ENCODE data around the gene CHST13. TPM values are rescaled to one million over a fixed set of nuclear protein-coding genes. Genes with fewer than 3 reads are reported as not detected.

The CHST13 gene
- total and polyA plus RNA-seq, 2 of the 4 experiments (the other 2 are of a cell fraction) = not detected

- no TSS peak for BruUV-seq (replicated peaks)
These were observed 38.9 kb downstream of the CHST13 start for GRCh38 chr3:126562737-126563276.

More at GRCh38 chr3:126562737-126563276, 38.9 kb downstream of the CHST13 start:
- H3K27me3 ChIP-seq (ENCODE audit: control insufficient read depth, insufficient read depth, low read length) = peaks cover 18% of the 10 kb centered on the region
- H3K23ac ChIP-seq (ENCODE audit: low read depth, low read length) = no peak overlapping the region
- H2AK9ac ChIP-seq (replicated peaks; ENCODE audit: low read depth, low read length, poor library complexity) = no peak overlapping the region
- H3K27ac ChIP-seq (ENCODE audit: insufficient read depth, low read length) = no peak overlapping the region
- no peak for ATAC-seq (ENCODE audit: low read depth)
- no peaks in the 10 kb centered on the region for H3K4me1 ChIP-seq (ENCODE audit: control insufficient read depth, insufficient read depth, low read length)
- no peaks in the 10 kb centered on the region for H3K79me1 ChIP-seq (ENCODE audit: low read depth in 1 of 2, low read length in 2 of 2)
- H2BK120ac ChIP-seq (ENCODE audit: low read depth, low read length) = no peak overlapping the region
- no peaks in the 10 kb centered on the region for H4K20me1 ChIP-seq (ENCODE audit: insufficient read depth, low read length)
- no peaks in the 10 kb centered on the region for H3K36me3 ChIP-seq (ENCODE audit: control insufficient read depth, insufficient read depth, low read length)
- DNase-seq = no peak
- H2BK15ac ChIP-seq (ENCODE audit: low read depth, low read length) = no peak overlapping the region
- ChIA-PET POLR2A (ENCODE audit: unreplicated experiment) (no interaction called here), CTCF (interaction anchor here (0.7 to 1.0 kb wide), 2 partner anchors 16 to 696 kb away, joined by 3 read pairs; no protein-coding TSS in a partner anchor)
- H3K56ac ChIP-seq (ENCODE audit: extremely low read depth, insufficient read depth, low read length) = no peak overlapping the region
- H3K9ac ChIP-seq (ENCODE audit: low read depth, low read length) = no peak overlapping the region
- no peak overlapping the region for H3K4me2 ChIP-seq (ENCODE audit: low read depth, low read length)
- H4K5ac ChIP-seq (ENCODE audit: low read depth, low read length) = no peak overlapping the region
- TF ChIP-seq CHD1 (IDR thresholded peaks at IDR 0.05; ENCODE audit: low read depth, low read length) = no peak
- TF ChIP-seq SMC3 (IDR thresholded peaks at IDR 0.05; ENCODE audit: low read depth, low read length) = no peak
- no peak for TF ChIP-seq FOS (IDR thresholded peaks at IDR 0.05; ENCODE audit: low read depth, low read length)
- no peak for TF ChIP-seq ELK1 (IDR thresholded peaks at IDR 0.05; ENCODE audit: borderline replicate concordance, low read depth, low read length)
- no peak for TF ChIP-seq NFE2L2 (IDR thresholded peaks at IDR 0.05; ENCODE audit: low read depth, low read length)
- no peak for TF ChIP-seq BHLHE40 (IDR thresholded peaks at IDR 0.05; ENCODE audit: low read depth, low read length)
- no peak for TF ChIP-seq RFX5 (IDR thresholded peaks at IDR 0.05; ENCODE audit: low read depth, low read length)
- TF ChIP-seq RAD21 (IDR thresholded peaks at IDR 0.05; ENCODE audit: low read length) = no peak
- no peak for TF ChIP-seq MAFK (IDR thresholded peaks at IDR 0.05; ENCODE audit: low read depth, low read length)
- TF ChIP-seq USF2 (IDR thresholded peaks at IDR 0.05; ENCODE audit: low read depth, low read length) = no peak
- no peak for TF ChIP-seq POLR2A (IDR thresholded peaks at IDR 0.05; ENCODE audit: low read depth, low read length)
- no peak for TF ChIP-seq CEBPB (IDR thresholded peaks at IDR 0.05; ENCODE audit: low read depth, low read length)
- TF ChIP-seq CTCF (conservative IDR thresholded peaks at IDR 0.05; ENCODE audit: low read depth, low read length) = no peak
- no peak for TF ChIP-seq MAZ (IDR thresholded peaks at IDR 0.05; ENCODE audit: borderline replicate concordance, low read depth, low read length)
- no peak for TF ChIP-seq MXI1 (IDR thresholded peaks at IDR 0.05; ENCODE audit: borderline replicate concordance, low read depth, low read length)
- TF ChIP-seq RCOR1 (IDR thresholded peaks at IDR 0.05; ENCODE audit: insufficient replicate concordance, low read length) = no peak
- no peak overlapping the region for H3K4me3 ChIP-seq (ENCODE audit: insufficient read depth, low read depth, low read length)
- dilution Hi-C loops (cut with HindIII; ENCODE audit: low sequenced_read_pairs, unreplicated experiment) (no loop called here), in situ Hi-C loops (cut with MboI; ENCODE audit: low sequenced_read_pairs) (no loop called here), intact Hi-C loops (cut with micrococcal nuclease) (no loop called here)
- no peak overlapping the region for H2AFZ ChIP-seq (replicated peaks; ENCODE audit: low read length, poor library complexity)
- WGBS, 2 experiments (ENCODE audit: extremely low coverage in 2 of 2, insufficient read length in 1 of 2) = no CpG with 5 or more reads among the region's 2 CpGs
- no peak overlapping the region for H4K8ac ChIP-seq (ENCODE audit: low read depth in 2 of 2, low read length in 2 of 2)
- H3K18ac ChIP-seq (ENCODE audit: low read depth, low read length) = no peak overlapping the region
- no peak overlapping the region for H3K14ac ChIP-seq (replicated peaks; ENCODE audit: low read depth, low read length)
- H4K91ac ChIP-seq (ENCODE audit: insufficient read depth, low read depth, low read length) = no peak overlapping the region
- no peaks in the 10 kb centered on the region for H3K9me1 ChIP-seq (ENCODE audit: insufficient read depth, low read length)
- H2BK20ac ChIP-seq (ENCODE audit: low read depth, low read length) = no peak overlapping the region
- H2AK5ac ChIP-seq (ENCODE audit: low read depth, low read length) = no peak overlapping the region
- no peak overlapping the region for H2BK5ac ChIP-seq (ENCODE audit: low read depth, low read length, poor library complexity, severe bottlenecking)
- no peak overlapping the region for H3K4ac ChIP-seq (ENCODE audit: low read depth, low read length)
- H3K9me3 ChIP-seq (ENCODE audit: control insufficient read depth, insufficient read depth, low read length) = no peaks in the 10 kb centered on the region
